Testis (tissue), 3 donors: ENCODE measurements around the gene TCN2. TPM values are rescaled to one million over a fixed set of nuclear protein-coding genes. Genes with fewer than 3 reads are reported as not detected.

Source experiments
- DNase-seq: peaks from one replicate; pipeline ENCODE4 v3.0.0-alpha.2; 2019
- H3K27ac ChIP-seq, 2 donors: fragments of 200-600 bp; sonication (generic); one replicate each; pipeline ENCODE4 v1.5.1; 2019
- H3K27me3 ChIP-seq: fragments of 200-600 bp; sonication (generic); one replicate; pipeline ENCODE4 v1.5.1; 2019
- H3K36me3 ChIP-seq: fragments of 200-600 bp; sonication (generic); one replicate; pipeline ENCODE4 v1.5.1; 2017; ENCODE audit warnings: low read depth; ENCODE audit errors: missing control alignments
- H3K4me1 ChIP-seq: fragments of 200-600 bp; sonication (generic); one replicate; pipeline ENCODE4 v1.5.1; 2019
- H3K4me3 ChIP-seq, 2 donors: fragments of 200-600 bp; sonication (generic); one replicate each; pipeline ENCODE4 v1.5.1; 2017 to 2019
- H3K9me3 ChIP-seq: fragments of 200-600 bp; sonication (generic); one replicate; pipeline ENCODE4 v1.5.1; 2017
- POLR2A ChIP-seq: fragments of 450-650 bp; IDR thresholded peaks from one replicate; pipeline ENCODE4 v1.6.1; 2017; ENCODE audit warnings: antibody characterized with exemption, mild to moderate bottlenecking, moderate library complexity
- WGBS, 2 donors: methylation state at CpG; one replicate each; pipeline ENCODE4 v1.1.5; 2018; 5-methylcytosine and 5-hydroxymethylcytosine counted together
- intact Hi-C: fragments of 100-400 bp; cut with DNase I; formaldehyde crosslinking; loops from one replicate; pipeline ENCODE4 v1.15.1; 2023; ENCODE audit warnings: low total_unique reads
- polyA plus RNA-seq: library from polyadenylated mRNA; stranded (reverse); fragments of 350-450 nt; fragmentation: Illumina TruSeq; extraction: RNeasy Lipid Tissue Mini Kit (QIAGEN cat#74804); gene quantifications from one replicate; pipeline ENCODE4 v1.2.3, GENCODE V29; 2014; ENCODE audit warnings: low read depth, low replicate concordance; ENCODE audit not compliant: insufficient read depth
- total RNA-seq, 2 donors: library from RNA; depleted of rRNA; stranded (reverse); fragments of >200 nt; gene quantifications; one replicate each; pipeline ENCODE4 v1.2.3, GENCODE V29; 2016
- TF ChIP-seq, protein P1 (sequence below), 3 experiments: fragments of 450-650 bp in 2 of 3; fragments of 200-600 bp in 1 of 3; sonication (generic) in 1 of 3; IDR thresholded peaks; one replicate each; pipeline ENCODE4 v1.5.1; 2016 to 2019; ENCODE audit warnings: antibody characterized with exemption in 3 of 3, mild to moderate bottlenecking in 2 of 3, moderate library complexity in 1 of 3

Gene TCN2
- total and polyA plus RNA-seq, 3 donors from 2014 or later, result 30.5 to 40.7 (median 40.6) TPM

DNA sequence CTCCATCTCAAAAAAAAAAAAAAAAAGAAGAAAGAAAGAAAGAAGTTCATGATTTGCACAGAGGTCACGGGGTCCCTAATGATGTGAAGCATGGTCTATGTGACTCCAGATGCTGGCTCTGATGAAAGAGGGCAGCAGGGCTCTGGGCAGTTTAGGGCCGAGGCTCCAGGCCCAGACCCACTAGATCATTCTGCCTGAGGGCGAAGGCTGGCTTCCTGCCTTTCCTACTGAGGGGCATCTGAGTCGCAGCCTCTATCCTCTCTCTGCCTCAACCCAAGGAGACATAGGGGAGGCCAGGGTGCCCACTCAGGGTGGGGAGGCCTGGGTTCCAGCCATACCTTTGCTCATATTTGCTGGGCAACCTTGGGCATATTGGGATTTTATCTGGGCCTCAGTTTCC, 33.4 kb downstream of the TCN2 start:
- WGBS, 2 donors, result 80 to 99% methylated on average over 4 of the region's 4 CpGs
- TF ChIP-seq, protein P1, sequence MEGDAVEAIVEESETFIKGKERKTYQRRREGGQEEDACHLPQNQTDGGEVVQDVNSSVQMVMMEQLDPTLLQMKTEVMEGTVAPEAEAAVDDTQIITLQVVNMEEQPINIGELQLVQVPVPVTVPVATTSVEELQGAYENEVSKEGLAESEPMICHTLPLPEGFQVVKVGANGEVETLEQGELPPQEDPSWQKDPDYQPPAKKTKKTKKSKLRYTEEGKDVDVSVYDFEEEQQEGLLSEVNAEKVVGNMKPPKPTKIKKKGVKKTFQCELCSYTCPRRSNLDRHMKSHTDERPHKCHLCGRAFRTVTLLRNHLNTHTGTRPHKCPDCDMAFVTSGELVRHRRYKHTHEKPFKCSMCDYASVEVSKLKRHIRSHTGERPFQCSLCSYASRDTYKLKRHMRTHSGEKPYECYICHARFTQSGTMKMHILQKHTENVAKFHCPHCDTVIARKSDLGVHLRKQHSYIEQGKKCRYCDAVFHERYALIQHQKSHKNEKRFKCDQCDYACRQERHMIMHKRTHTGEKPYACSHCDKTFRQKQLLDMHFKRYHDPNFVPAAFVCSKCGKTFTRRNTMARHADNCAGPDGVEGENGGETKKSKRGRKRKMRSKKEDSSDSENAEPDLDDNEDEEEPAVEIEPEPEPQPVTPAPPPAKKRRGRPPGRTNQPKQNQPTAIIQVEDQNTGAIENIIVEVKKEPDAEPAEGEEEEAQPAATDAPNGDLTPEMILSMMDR (IDR thresholded peaks at IDR 0.05), result no peak
- no peak for TF ChIP-seq POLR2A
- Histone ChIP-seq H3K27me3 (no peaks in the 10 kb centered on the region), H3K27ac (no peak overlapping the region), H3K4me1 (peaks cover 13% of the 10 kb centered on the region), H3K36me3 (no peaks in the 10 kb centered on the region), H3K9me3 (no peaks in the 10 kb centered on the region), H3K4me3 (no peak overlapping the region)
- DNase-seq, result no peak
- intact Hi-C loops, result no loop called here

DNA sequence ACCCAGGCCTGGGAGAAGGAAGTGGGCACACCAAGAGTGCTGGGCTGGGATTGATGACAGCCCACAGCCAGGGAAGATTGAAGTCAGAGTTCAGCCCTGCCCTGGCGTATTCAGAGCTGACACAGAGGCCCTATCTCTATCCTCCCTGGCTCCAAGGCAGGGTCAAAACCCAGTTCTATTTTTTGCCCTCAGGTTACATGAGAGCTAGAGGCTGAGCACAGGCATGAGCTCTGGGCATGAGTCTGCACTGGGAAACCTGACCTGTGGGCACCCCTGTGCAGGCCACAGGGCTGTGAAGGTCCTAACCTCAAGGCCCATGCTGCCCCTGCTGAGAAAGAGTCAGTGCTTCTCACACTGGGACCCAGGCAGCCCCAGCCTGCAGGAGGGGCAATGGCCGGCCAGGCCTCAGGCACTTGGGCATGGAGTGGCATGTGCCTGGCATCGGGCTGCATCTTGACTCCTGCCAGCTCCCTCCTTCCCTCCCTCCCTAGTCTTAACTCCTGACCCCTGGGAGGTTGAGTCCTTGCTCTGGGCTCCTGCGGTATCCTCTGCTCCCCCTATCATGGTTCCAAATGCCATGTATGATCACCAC, 34.0 kb downstream of the TCN2 start:
- WGBS, 2 donors, result 95 to 97% methylated on average over 2 to 4 of the region's 4 CpGs
- intact Hi-C loops, result no loop called here
- Histone ChIP-seq H3K4me3 (no peak overlapping the region), H3K27ac (no peak overlapping the region), H3K9me3 (no peaks in the 10 kb centered on the region), H3K27me3 (no peaks in the 10 kb centered on the region), H3K36me3 (no peaks in the 10 kb centered on the region), H3K4me1 (peaks cover 13% of the 10 kb centered on the region)
- TF ChIP-seq POLR2A, result no peak
- TF ChIP-seq, protein P1 (IDR thresholded peaks at IDR 0.05), result no peak
- no peak for DNase-seq

DNA sequence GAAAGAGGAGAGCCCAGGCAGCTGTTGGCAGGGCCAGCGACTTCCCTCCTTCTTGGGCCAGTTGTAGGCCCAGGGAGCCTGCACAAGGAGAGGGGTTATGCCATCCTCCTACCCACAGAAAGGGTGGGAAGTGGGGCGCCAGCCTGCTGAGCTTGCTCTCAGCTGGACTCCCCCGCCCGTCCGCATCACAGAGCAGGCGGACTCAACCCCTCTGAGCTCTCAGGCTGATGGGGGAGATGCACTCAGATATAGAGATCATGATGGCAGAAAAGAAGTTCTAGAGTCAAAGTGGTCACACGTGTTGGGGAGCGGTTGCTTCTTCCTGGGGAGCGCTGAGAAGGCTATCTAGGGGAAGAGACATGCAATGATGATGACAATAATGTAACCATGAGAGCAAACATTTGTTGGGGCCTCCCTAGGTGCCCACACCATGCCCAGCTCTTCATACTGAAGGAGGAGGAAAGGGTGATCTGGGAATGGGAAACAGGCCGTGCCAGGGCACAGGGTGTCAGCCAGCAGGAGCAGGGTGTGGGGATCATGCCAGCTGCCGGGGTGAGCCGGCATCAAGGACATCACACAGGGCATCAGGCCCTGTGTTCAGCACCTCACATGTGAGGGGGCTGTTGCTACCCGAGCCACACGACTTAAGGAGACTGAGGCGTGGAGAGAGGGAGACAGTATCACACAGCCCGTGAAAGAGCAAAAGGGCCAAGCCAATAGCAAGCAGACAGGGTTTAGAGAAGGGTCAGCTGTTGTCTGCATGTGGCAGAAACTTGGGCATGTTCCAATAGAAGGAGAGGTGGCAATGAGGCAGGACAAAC, 36.3 kb downstream of the TCN2 start:
- Histone ChIP-seq H3K9me3 (no peaks in the 10 kb centered on the region), H3K27ac (no peak overlapping the region), H3K36me3 (no peaks in the 10 kb centered on the region), H3K4me3 (no peak overlapping the region), H3K4me1 (no peaks in the 10 kb centered on the region), H3K27me3 (no peaks in the 10 kb centered on the region)
- no peak for TF ChIP-seq POLR2A
- TF ChIP-seq, protein P1 (IDR thresholded peaks at IDR 0.05), result no peak
- WGBS, 2 donors, result 85 to 87% methylated on average over 16 of the region's 16 CpGs
- DNase-seq, result no peak
- intact Hi-C loops, result no loop called here

DNA sequence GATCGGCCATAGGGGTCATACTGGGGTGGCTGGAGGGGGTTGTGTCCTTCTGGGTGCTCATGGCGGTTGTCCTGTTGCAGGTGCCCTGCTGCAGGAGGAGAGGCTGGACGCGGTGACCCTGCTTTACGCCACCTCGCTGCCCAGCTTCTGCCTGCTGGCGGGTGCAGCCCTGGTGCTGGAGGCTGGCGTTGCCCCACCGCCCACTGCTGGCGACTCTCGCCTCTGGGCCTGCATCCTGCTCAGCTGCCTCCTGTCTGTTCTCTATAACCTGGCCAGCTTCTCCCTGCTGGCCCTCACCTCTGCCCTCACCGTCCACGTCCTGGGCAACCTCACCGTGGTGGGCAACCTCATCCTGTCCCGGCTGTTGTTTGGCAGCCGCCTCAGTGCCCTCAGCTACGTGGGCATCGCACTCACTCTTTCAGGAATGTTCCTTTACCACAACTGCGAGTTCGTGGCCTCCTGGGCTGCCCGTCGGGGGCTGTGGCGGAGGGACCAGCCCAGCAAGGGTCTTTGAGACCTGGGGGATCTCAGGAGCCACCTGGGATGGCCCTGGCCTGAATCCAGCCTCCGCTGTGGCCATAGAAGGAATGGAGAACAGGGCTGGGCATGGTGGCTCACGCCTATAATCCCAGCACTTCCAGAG, 39.7 kb downstream of the TCN2 start:
- Histone ChIP-seq H3K27ac (no peak overlapping the region), H3K9me3 (no peaks in the 10 kb centered on the region), H3K27me3 (no peaks in the 10 kb centered on the region), H3K4me3 (no peak overlapping the region), H3K36me3 (no peaks in the 10 kb centered on the region), H3K4me1 (no peaks in the 10 kb centered on the region)
- TF ChIP-seq, protein P1 (IDR thresholded peaks at IDR 0.05), result no peak
- no peak for TF ChIP-seq POLR2A
- intact Hi-C loops, result no loop called here
- DNase-seq, result no peak
- 95 to 96% methylated on average over 18 to 25 of the region's 25 CpGs for WGBS, 2 donors
